ENCODE results near the gene ITLN1.

The ITLN1 gene

GRCh38 chr1:160846281-160846680 lies 38.7 kb downstream of the ITLN1 start:
- Histone ChIP-seq H3K4me3 (ENCODE audit: low read depth, low read length) (no peak overlapping the region), H3K36me3 (ENCODE audit: control insufficient read depth in 2 of 2, insufficient read depth in 1 of 2, low read length in 2 of 2) (no peaks in the 10 kb centered on the region), H3K9me3 (ENCODE audit: control insufficient read depth, insufficient read depth, low read depth, low read length) (no peaks in the 10 kb centered on the region), H3K27ac (ENCODE audit: extremely low read depth, low read depth, low read length) (no peak overlapping the region), H3K4me1 (ENCODE audit: control insufficient read depth, insufficient read depth, low read length) (no peaks in the 10 kb centered on the region)
- ChIA-PET POLR2A (no interaction called here), CTCF (interaction anchor here (0.7 kb wide), 1 partner anchor 106 kb away, joined by 3 read pairs; no protein-coding TSS in a partner anchor)
- no peak for TF ChIP-seq ZNF623 (tag by site-specific recombination; IDR thresholded peaks at IDR 0.05)

- ChIA-PET CTCF (interaction anchor here (0.6 to 5.3 kb wide), 6 partner anchors 10 to 119 kb away, joined by 3 to 25 read pairs (median 9); partner anchors contain the start of gene ITLN2), POLR2A (no interaction called here)
- Histone ChIP-seq H3K27ac (ENCODE audit: extremely low read depth, low read depth, low read length) (no peak overlapping the region), H3K36me3 (ENCODE audit: control insufficient read depth in 2 of 2, insufficient read depth in 1 of 2, low read length in 2 of 2) (no peaks in the 10 kb centered on the region), H3K4me3 (ENCODE audit: low read depth, low read length) (no peak overlapping the region), H3K9me3 (ENCODE audit: control insufficient read depth, insufficient read depth, low read depth, low read length) (no peaks in the 10 kb centered on the region), H3K4me1 (ENCODE audit: control insufficient read depth, insufficient read depth, low read length) (no peaks in the 10 kb centered on the region)
- no peak for TF ChIP-seq ZNF214 (tag by site-specific recombination; IDR thresholded peaks at IDR 0.05; ENCODE audit: borderline replicate concordance)
- TF ChIP-seq ZXDB (tag by site-specific recombination; IDR thresholded peaks at IDR 0.05), result no peak
- TF ChIP-seq ZNF792 (tag by site-specific recombination; IDR thresholded peaks at IDR 0.05), result no peak
- no peak for TF ChIP-seq ZNF146 (tag by site-specific recombination; IDR thresholded peaks at IDR 0.05)
- TF ChIP-seq ZNF837 (tag by site-specific recombination; IDR thresholded peaks at IDR 0.05), result no peak
- TF ChIP-seq ZNF155 (tag by site-specific recombination; IDR thresholded peaks at IDR 0.05), result no peak
- TF ChIP-seq FEZF1 (tag by site-specific recombination; IDR thresholded peaks at IDR 0.05), result no peak
- no peak for TF ChIP-seq ZNF629 (tag by site-specific recombination; IDR thresholded peaks at IDR 0.05)
- no peak for TF ChIP-seq ZNF521 (tag by site-specific recombination; IDR thresholded peaks at IDR 0.05)
These were observed 40.3 kb downstream of the ITLN1 start for GRCh38 chr1:160844447-160845232.

- Histone ChIP-seq H3K36me3 (ENCODE audit: control insufficient read depth in 2 of 2, insufficient read depth in 1 of 2, low read length in 2 of 2) (no peaks in the 10 kb centered on the region), H3K4me3 (ENCODE audit: low read depth, low read length) (no peak overlapping the region), H3K4me1 (ENCODE audit: control insufficient read depth, insufficient read depth, low read length) (no peaks in the 10 kb centered on the region), H3K9me3 (ENCODE audit: control insufficient read depth, insufficient read depth, low read depth, low read length) (no peaks in the 10 kb centered on the region), H3K27ac (ENCODE audit: extremely low read depth, low read depth, low read length) (no peak overlapping the region)
- ChIA-PET CTCF (interaction anchor here (0.6 to 5.3 kb wide), 6 partner anchors 10 to 149 kb away, joined by 3 to 25 read pairs (median 4); no protein-coding TSS in a partner anchor), POLR2A (no interaction called here)
- TF ChIP-seq ZNF10 (tag by site-specific recombination; IDR thresholded peaks at IDR 0.05) (no peak), ZBTB26 (tag by site-specific recombination; optimal IDR thresholded peaks at IDR 0.05) (no peak), ZBTB8A (tag by site-specific recombination; IDR thresholded peaks at IDR 0.05) (no peak), ZNF449 (tag by site-specific recombination; IDR thresholded peaks at IDR 0.05) (no peak), ZNF747 (tag by site-specific recombination; IDR thresholded peaks at IDR 0.05) (no peak), AEBP2 (tag by site-specific recombination; IDR thresholded peaks at IDR 0.05; ENCODE audit: borderline replicate concordance) (no peak), RBAK (tag by site-specific recombination; IDR thresholded peaks at IDR 0.05) (no peak), ZNF518A (tag by site-specific recombination; conservative IDR thresholded peaks at IDR 0.05; ENCODE audit: low read depth) (no peak), ZNF398 (tag by site-specific recombination; IDR thresholded peaks at IDR 0.05) (no peak), ZNF658 (tag by site-specific recombination; IDR thresholded peaks at IDR 0.05) (no peak)
These were observed 43.9 kb downstream of the ITLN1 start for GRCh38 chr1:160841079-160841478.
